ENCODE data around the gene TPM4. TPM values are rescaled to one million over a fixed set of nuclear protein-coding genes. Genes with fewer than 3 reads are reported as not detected.

TPM4 gene
- polyA plus RNA-seq, 1 donor from 2014 or later: 119 TPM

DNA sequence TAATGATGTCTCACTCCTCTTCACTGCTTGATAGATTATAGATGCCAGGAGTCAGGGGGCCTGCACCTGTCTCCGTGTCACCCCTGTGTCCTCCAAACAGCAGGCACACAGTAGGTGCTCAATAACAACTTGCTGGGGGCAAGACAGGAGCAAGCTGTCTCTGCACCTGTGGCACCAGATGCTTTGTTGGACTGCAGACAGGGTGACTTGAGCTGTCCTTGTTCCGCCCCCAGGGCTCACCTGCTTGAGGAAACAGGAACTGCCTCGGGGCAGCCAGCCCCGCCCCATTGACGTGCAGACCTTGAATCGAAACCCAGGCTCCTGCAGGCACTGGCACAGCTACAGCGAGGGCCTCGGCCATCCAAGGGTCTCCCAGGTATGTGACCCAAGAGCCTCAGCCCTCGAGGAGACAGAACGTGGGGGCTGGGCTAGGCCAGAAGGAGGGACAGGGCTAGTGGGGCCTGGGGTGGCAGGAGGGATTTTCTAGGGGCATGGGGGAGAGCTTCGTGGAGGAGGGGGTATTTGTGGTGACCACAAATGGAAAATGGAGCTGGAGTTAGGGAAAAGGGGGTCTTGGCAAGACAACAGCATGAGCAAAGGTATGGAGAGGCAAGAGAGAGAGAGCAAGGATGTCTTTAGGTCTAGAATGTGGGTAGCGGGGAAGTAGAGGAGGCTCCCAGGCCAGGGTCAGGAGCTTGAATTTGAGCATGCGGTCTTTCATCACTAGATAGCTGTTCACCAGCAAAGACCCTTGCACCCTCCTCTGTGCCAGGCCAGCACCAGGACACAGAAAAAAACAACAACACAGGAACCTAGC is 67.3 kb downstream of the TPM4 start, which contains the start of gene HSH2D:
TSS of gene HSH2D (plus strand) at position 287 of the 817 bp plus-strand sequence. CDS start 5,066 bp downstream, outside the sequence.
- no peak for TF ChIP-seq TAF1 (IDR thresholded peaks at IDR 0.05; ENCODE audit: low read depth)
- TF ChIP-seq, protein P1, sequence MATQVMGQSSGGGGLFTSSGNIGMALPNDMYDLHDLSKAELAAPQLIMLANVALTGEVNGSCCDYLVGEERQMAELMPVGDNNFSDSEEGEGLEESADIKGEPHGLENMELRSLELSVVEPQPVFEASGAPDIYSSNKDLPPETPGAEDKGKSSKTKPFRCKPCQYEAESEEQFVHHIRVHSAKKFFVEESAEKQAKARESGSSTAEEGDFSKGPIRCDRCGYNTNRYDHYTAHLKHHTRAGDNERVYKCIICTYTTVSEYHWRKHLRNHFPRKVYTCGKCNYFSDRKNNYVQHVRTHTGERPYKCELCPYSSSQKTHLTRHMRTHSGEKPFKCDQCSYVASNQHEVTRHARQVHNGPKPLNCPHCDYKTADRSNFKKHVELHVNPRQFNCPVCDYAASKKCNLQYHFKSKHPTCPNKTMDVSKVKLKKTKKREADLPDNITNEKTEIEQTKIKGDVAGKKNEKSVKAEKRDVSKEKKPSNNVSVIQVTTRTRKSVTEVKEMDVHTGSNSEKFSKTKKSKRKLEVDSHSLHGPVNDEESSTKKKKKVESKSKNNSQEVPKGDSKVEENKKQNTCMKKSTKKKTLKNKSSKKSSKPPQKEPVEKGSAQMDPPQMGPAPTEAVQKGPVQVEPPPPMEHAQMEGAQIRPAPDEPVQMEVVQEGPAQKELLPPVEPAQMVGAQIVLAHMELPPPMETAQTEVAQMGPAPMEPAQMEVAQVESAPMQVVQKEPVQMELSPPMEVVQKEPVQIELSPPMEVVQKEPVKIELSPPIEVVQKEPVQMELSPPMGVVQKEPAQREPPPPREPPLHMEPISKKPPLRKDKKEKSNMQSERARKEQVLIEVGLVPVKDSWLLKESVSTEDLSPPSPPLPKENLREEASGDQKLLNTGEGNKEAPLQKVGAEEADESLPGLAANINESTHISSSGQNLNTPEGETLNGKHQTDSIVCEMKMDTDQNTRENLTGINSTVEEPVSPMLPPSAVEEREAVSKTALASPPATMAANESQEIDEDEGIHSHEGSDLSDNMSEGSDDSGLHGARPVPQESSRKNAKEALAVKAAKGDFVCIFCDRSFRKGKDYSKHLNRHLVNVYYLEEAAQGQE (IDR thresholded peaks at IDR 0.05; ENCODE audit: borderline replicate concordance): no peak
- TF ChIP-seq EP300 (conservative IDR thresholded peaks at IDR 0.05; ENCODE audit: poor library complexity, severe bottlenecking): no peak
- no peak for TF ChIP-seq SMC3 (conservative IDR thresholded peaks at IDR 0.05; ENCODE audit: poor library complexity)
- no peak for TF ChIP-seq RAD21 (conservative IDR thresholded peaks at IDR 0.05)
- TF ChIP-seq MXI1 (conservative IDR thresholded peaks at IDR 0.05; ENCODE audit: poor library complexity, severe bottlenecking): no peak
- TF ChIP-seq POLR2AphosphoS5 (IDR thresholded peaks at IDR 0.05): no peak
- TF ChIP-seq EZH2 (IDR thresholded peaks at IDR 0.05; ENCODE audit: borderline replicate concordance, insufficient read depth, low read length, poor library complexity, severe bottlenecking): no peak
- TF ChIP-seq, protein P2, sequence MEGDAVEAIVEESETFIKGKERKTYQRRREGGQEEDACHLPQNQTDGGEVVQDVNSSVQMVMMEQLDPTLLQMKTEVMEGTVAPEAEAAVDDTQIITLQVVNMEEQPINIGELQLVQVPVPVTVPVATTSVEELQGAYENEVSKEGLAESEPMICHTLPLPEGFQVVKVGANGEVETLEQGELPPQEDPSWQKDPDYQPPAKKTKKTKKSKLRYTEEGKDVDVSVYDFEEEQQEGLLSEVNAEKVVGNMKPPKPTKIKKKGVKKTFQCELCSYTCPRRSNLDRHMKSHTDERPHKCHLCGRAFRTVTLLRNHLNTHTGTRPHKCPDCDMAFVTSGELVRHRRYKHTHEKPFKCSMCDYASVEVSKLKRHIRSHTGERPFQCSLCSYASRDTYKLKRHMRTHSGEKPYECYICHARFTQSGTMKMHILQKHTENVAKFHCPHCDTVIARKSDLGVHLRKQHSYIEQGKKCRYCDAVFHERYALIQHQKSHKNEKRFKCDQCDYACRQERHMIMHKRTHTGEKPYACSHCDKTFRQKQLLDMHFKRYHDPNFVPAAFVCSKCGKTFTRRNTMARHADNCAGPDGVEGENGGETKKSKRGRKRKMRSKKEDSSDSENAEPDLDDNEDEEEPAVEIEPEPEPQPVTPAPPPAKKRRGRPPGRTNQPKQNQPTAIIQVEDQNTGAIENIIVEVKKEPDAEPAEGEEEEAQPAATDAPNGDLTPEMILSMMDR (IDR thresholded peaks at IDR 0.05; ENCODE audit: poor library complexity, severe bottlenecking): no peak
- Histone ChIP-seq H3K9me2 (ENCODE audit: insufficient read depth, low read length) (no peaks in the 10 kb centered on the region), H3K27ac (ENCODE audit: low read length) (no peak within 1 kb of the TSS), H2AFZ (ENCODE audit: low read depth, low read length) (no peak within 1 kb of the TSS), H3K79me2 (replicated peaks; ENCODE audit: insufficient read depth, low read length) (no peaks in the 10 kb centered on the region), H3K4me3 (ENCODE audit: low read length) (no peak within 1 kb of the TSS), H3F3A (ENCODE audit: insufficient read depth, low read length, poor library complexity, severe bottlenecking) (no peaks in the 10 kb centered on the region), H3K36me3 (ENCODE audit: insufficient read depth, low read length) (no peaks in the 10 kb centered on the region), H4K20me1 (ENCODE audit: insufficient read depth) (no peaks in the 10 kb centered on the region), H3K27me3 (ENCODE audit: insufficient read depth, low read depth, low read length) (no peaks in the 10 kb centered on the region), H3K4me2 (ENCODE audit: low read length) (no peak within 1 kb of the TSS), H3K9me3 (ENCODE audit: low read length) (no peaks in the 10 kb centered on the region), H3K9ac (ENCODE audit: low read length) (no peak within 1 kb of the TSS)

DNA sequence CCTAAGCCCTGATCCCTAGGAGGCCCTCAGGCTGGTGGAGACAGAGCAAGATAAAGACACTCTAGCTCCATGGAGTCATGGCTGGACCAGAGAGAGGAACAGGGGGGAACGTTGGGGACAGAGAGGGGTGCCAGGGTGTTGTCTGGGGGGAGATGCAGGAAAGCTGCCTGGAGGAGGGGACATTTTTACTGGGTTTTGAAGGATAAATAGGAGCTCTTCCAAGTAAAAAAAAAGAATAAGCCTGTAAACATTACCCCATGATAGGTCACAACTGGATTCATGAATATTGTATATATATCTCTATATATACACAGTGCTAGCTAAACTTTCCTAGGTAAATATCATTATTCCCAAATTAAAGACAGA is 67.9 kb downstream of the TPM4 start:
- Histone ChIP-seq H3K27me3 (ENCODE audit: insufficient read depth, low read depth, low read length) (no peaks in the 10 kb centered on the region), H3K4me2 (ENCODE audit: low read length) (no peak overlapping the region), H3F3A (ENCODE audit: insufficient read depth, low read length, poor library complexity, severe bottlenecking) (no peaks in the 10 kb centered on the region), H3K79me2 (replicated peaks; ENCODE audit: insufficient read depth, low read length) (no peaks in the 10 kb centered on the region), H3K27ac (ENCODE audit: low read length) (no peak overlapping the region), H3K9me3 (ENCODE audit: low read length) (no peaks in the 10 kb centered on the region), H3K4me3 (ENCODE audit: low read length) (no peak overlapping the region), H3K9ac (ENCODE audit: low read length) (no peak overlapping the region), H3K36me3 (ENCODE audit: insufficient read depth, low read length) (no peaks in the 10 kb centered on the region), H3K9me2 (ENCODE audit: insufficient read depth, low read length) (no peaks in the 10 kb centered on the region), H2AFZ (ENCODE audit: low read depth, low read length) (no peak overlapping the region), H4K20me1 (ENCODE audit: insufficient read depth) (no peaks in the 10 kb centered on the region)
- no peak for TF ChIP-seq EP300 (conservative IDR thresholded peaks at IDR 0.05; ENCODE audit: poor library complexity, severe bottlenecking)
- no peak for TF ChIP-seq RAD21 (conservative IDR thresholded peaks at IDR 0.05)
- no peak for TF ChIP-seq SMC3 (conservative IDR thresholded peaks at IDR 0.05; ENCODE audit: poor library complexity)
- TF ChIP-seq, protein P2 (IDR thresholded peaks at IDR 0.05; ENCODE audit: poor library complexity, severe bottlenecking): no peak
- TF ChIP-seq, protein P1 (IDR thresholded peaks at IDR 0.05; ENCODE audit: borderline replicate concordance): no peak
- TF ChIP-seq EZH2 (IDR thresholded peaks at IDR 0.05; ENCODE audit: borderline replicate concordance, insufficient read depth, low read length, poor library complexity, severe bottlenecking): no peak
- no peak for TF ChIP-seq POLR2AphosphoS5 (IDR thresholded peaks at IDR 0.05)
- TF ChIP-seq TAF1 (IDR thresholded peaks at IDR 0.05; ENCODE audit: low read depth): no peak
- no peak for TF ChIP-seq MXI1 (conservative IDR thresholded peaks at IDR 0.05; ENCODE audit: poor library complexity, severe bottlenecking)
